Heart right ventricle (tissue), 16 donors: Measurements from ENCODE around the gene ZFAND2B. TPM values are rescaled to one million over a fixed set of nuclear protein-coding genes. Genes with fewer than 3 reads are reported as not detected.
A peak's percentile ranks its signal among the peaks of the same experiment; 100 is the strongest.

ENCODE experiments used
- ATAC-seq, 8 donors: fragments of 200-7000 bp; cut with Tn5 transposase; one replicate each; pipeline ENCODE4 v1.9.1; 2020; ENCODE audit warnings: mild to moderate bottlenecking in 8 of 8, moderate library complexity in 8 of 8, moderate number of reproducible peaks in 1 of 8
- DNase-seq, 2 donors: peaks; one replicate each; pipeline ENCODE4 v3.0.0-alpha.2; 2020
- H3K27ac ChIP-seq, 10 donors: fragments of 200-600 bp; sonication (generic) in 2 of 10; one replicate each; pipeline versions ENCODE4 v1.5.0 to v1.8.0; 2020 to 2022; ENCODE audit warnings: mild to moderate bottlenecking in 3 of 10
- H3K27me3 ChIP-seq, 7 donors: fragments of 200-600 bp; one replicate each; pipeline ENCODE4 v1.8.0; 2021 to 2022; ENCODE audit warnings: mild to moderate bottlenecking in 2 of 7
- H3K36me3 ChIP-seq, 9 donors: fragments of 200-600 bp; sonication (generic) in 1 of 9; one replicate each; pipeline versions ENCODE4 v1.5.0 to v1.8.0; 2020 to 2022; ENCODE audit warnings: mild to moderate bottlenecking in 2 of 9
- H3K4me1 ChIP-seq, 9 donors: fragments of 200-600 bp; sonication (generic) in 1 of 9; one replicate each; pipeline versions ENCODE4 v1.5.0 to v1.8.0; 2020 to 2022; ENCODE audit warnings: mild to moderate bottlenecking in 4 of 9
- H3K4me3 ChIP-seq, 10 donors: fragments of 200-600 bp; sonication (generic) in 2 of 10; one replicate each; pipeline versions ENCODE4 v1.5.0 to v1.8.0; 2020 to 2022; ENCODE audit warnings: mild to moderate bottlenecking in 7 of 10, moderate library complexity in 2 of 10
- H3K9me3 ChIP-seq, 11 donors: fragments of 200-600 bp in 10 of 11; sonication (generic) in 2 of 11; one replicate each; pipeline versions ENCODE4 v1.5.0 to v1.8.0; 2013 to 2022; ENCODE audit warnings: mild to moderate bottlenecking in 2 of 11, control low read depth in 1 of 11, moderate library complexity in 1 of 11
- WGBS, 2 donors: extraction: QIAGEN DNeasy Blood & Tissue Kit; methylation state at CpG; one replicate each; pipeline ENCODE4 v1.1.7; 2013; ENCODE audit warnings: inconsistent platforms in 1 of 2; 5-methylcytosine and 5-hydroxymethylcytosine counted together
- intact Hi-C, 10 donors: fragments of 100-400 bp; cut with DNase I; formaldehyde crosslinking; loops; one replicate each; pipeline versions ENCODE4 v1.11.1 to v1.14.2; 2022
- polyA plus RNA-seq, 2 donors: library from polyadenylated mRNA; stranded (reverse); fragments of 200-250 nt; gene quantifications; one replicate each; pipeline ENCODE4 v1.2.3, GENCODE V29; 2013
- total RNA-seq, 10 donors: library from RNA; stranded (reverse); fragmentation: NEBNext Ultra II Directional in 3 of 10; extraction: Animal tissue kit (Norgen Biotek cat#: 25700) in 3 of 10; gene quantifications; one replicate each; pipeline versions ENCODE4 v1.2.1 to v1.2.4, GENCODE V29; 2021 to 2023
- TF ChIP-seq, protein P1 (sequence below), 9 donors: fragments of 200-600 bp; sonication (generic) in 2 of 9; IDR thresholded peaks; one replicate each; pipeline versions ENCODE4 v1.5.0 to v1.8.0; 2021 to 2022; ENCODE audit warnings: antibody characterized with exemption in 9 of 9, mild to moderate bottlenecking in 5 of 9, moderate library complexity in 1 of 9
- donor health status: Arrhythmogenic right ventricular cardiomyopathy.
- donor health status: ischemic (EF 13 %, LVEDD 7.1; RV severe dilation, severe dysfunction).
- donor health status: healthy with polysubstance abuse.
- donor health status: DM: no; HTN: yes; CAD: no.
- donor health status: DM: no; HTN: no; CAD: no.
- donor health status: ischemic (EF 25% LVEDD 6.9; RV normal size, moderate dysfunction).
- donor health status: ischemic (EF 25% LVEDD 5.7; RV mildly dilated, moderate dysfunction).
- donor health status: healthy.
- donor health status: DM: yes; HTN: yes; CAD: no.
- donor health status: Ischemic cardiomyopathy.
- donor health status: ischemic (EF 35%, LVEDD 5.7; RV mildly dilated, moderate dysfunction).
- donor health status: nonischemic (EF 11% LVEDD 7.7; RV severe dilation, severe dysfunction).
- donor health status: DM: yes; HTN: yes; CAD: no.
- donor health status: PGD.
- donor health status: ischemic (EF 29% LVEDD 5.4; RV normal size, mild dysfunction).
- donor health status: nonischemic (EF 23%, LVEDD 6.1; RV moderate dilation, normal function).

Gene ZFAND2B
- total and polyA plus RNA-seq, 12 donors = 11.5 to 40.8 (median 17.4) TPM

DNA sequence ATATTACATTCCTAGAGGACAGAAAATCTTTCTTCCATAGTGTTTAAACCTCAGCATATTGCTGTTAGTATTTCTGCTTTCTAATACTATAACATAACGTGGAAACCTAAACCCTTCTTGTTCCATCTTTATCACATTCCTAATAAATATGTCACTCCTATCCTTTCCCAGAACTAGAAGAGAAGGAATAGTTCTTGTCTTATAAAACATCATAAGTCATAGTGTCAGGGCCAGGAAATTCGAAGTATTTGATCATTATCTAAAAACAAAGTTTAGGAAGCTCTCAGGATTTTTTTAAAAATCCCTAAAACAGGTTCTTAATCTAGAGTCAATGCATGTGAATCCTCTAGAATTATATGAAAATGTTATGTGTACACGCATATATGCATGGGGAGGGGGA is 48.0 kb upstream of the ZFAND2B start:
- Histone ChIP-seq H3K4me1 (peaks cover 0 to 19% (median 11%) of the 10 kb centered on the region in 9 donors), H3K27ac (no peak overlapping the region), H3K4me3 (no peak overlapping the region), H3K27me3 (no peaks in the 10 kb centered on the region), H3K36me3 (peaks cover 0 to 40% (median 15%) of the 10 kb centered on the region in 9 donors), H3K9me3 (no peaks in the 10 kb centered on the region)
- intact Hi-C loops = loop anchor here in 6 of 10 donors (2.0 to 10.0 kb wide), 6 partner anchors 101 to 304 kb away; partner anchors contain the start of genes WNT6 (in 2 of the 6) and CRYBA2 (in 1 of the 6)
- ATAC-seq (no peak), DNase-seq (no peak)
- 90 to 94% methylated on average over 3 of the region's 3 CpGs for WGBS, 2 donors
- TF ChIP-seq, protein P1, sequence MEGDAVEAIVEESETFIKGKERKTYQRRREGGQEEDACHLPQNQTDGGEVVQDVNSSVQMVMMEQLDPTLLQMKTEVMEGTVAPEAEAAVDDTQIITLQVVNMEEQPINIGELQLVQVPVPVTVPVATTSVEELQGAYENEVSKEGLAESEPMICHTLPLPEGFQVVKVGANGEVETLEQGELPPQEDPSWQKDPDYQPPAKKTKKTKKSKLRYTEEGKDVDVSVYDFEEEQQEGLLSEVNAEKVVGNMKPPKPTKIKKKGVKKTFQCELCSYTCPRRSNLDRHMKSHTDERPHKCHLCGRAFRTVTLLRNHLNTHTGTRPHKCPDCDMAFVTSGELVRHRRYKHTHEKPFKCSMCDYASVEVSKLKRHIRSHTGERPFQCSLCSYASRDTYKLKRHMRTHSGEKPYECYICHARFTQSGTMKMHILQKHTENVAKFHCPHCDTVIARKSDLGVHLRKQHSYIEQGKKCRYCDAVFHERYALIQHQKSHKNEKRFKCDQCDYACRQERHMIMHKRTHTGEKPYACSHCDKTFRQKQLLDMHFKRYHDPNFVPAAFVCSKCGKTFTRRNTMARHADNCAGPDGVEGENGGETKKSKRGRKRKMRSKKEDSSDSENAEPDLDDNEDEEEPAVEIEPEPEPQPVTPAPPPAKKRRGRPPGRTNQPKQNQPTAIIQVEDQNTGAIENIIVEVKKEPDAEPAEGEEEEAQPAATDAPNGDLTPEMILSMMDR (IDR thresholded peaks at IDR 0.05) = no peak

DNA sequence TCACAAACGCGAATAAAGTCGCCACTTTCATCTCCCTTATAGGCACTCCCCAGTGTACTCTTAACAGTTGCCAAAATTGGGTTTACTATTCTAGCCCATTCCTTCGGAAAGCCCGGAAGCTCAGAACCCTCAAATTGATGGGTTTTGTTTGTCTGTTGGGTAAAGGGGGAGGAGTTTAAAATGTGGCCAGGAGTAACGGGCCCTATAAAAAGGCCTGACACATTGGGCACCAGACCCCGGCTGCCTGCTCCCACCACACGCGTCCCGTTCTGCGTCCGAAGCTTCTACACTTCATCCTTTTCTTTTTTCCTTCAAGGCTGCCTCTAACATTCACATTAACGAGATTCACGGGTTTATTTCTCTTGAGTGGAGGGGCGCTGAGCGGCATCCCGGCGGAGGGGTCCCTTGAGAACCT is 46.8 kb upstream of the ZFAND2B start:
- Histone ChIP-seq H3K9me3 (no peaks in the 10 kb centered on the region), H3K36me3 (peaks cover 0 to 29% (median 15%) of the 10 kb centered on the region in 9 donors), H3K4me1 (peaks cover 0 to 19% (median 11%) of the 10 kb centered on the region in 9 donors), H3K27ac (peak overlapping the region in 9 of 10 donors; percentile 85 to 94 (median 92)), H3K4me3 (peak overlapping the region in 9 of 10 donors; percentile 48 to 74 (median 65)), H3K27me3 (no peaks in the 10 kb centered on the region)
- TF ChIP-seq, protein P1 (IDR thresholded peaks at IDR 0.05) = no peak
- WGBS, 2 donors = 8% methylated on average over 18 of the region's 18 CpGs
- DNase-seq (no peak), ATAC-seq (no peak)
- intact Hi-C loops = loop anchor here in 9 of 10 donors (1.0 to 10.0 kb wide), 17 partner anchors 17 to 305 kb away; partner anchors contain the start of genes CNPPD1 (in 2 of the 9), WNT6 (in 2 of the 9), ZFAND2B (in 2 of the 9) and ABCB6 (in 1 of the 9)

DNA sequence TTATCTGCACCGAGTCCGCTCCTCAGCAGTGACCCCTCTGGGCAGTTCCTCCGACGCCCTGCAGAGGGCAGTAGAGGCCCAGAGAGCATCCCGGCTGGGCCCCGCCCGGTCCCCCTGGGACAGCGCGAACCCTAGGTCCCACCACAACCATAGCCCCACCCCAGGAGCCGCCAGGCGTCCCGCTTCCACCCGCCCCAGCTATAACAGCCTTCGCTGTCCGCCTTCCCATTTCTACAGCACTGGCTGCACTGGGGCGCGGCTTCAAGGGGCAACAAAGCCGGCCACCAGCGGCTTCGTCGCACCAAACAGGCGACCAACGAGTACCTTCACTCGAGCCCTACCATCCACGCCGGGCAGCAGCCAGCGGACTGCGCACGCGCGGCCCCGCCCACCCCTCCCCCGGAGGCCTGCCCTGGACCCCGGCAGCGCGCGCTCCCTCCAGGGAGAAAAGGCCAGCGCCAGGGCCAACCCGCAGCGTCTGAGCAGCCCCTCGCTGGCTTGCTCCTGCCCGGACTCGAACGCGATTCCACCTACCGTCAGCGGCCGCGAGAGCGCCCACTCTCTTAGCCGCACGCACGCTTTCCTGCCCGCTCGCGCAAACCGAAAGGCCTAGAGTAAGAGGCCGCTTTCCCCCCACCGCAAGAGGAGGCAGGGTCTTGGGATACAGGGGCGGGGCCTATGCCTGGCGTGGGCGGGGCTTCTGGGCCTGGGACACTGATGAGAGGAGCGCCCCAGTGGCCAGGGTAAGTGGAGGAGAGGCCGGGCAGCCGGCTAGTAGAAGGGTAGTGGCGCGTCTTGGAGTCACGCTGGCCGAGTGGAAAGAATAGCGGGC is 46.2 kb upstream of the ZFAND2B start, which contains the start of gene NHEJ1:
TSS of gene NHEJ1 (minus strand) at position 630 of the 832 bp plus-strand sequence. CDS start 2,453 bp downstream, outside the sequence.
- Histone ChIP-seq H3K4me1 (peaks cover 0 to 19% (median 11%) of the 10 kb centered on the region in 9 donors), H3K36me3 (peaks cover 0 to 26% (median 15%) of the 10 kb centered on the region in 9 donors), H3K27me3 (no peaks in the 10 kb centered on the region), H3K27ac (peak within 1 kb of the TSS; percentile 80 to 94 (median 92)), H3K9me3 (no peaks in the 10 kb centered on the region), H3K4me3 (peak within 1 kb of the TSS; percentile 40 to 74 (median 62))
- intact Hi-C loops = loop anchor here in 8 of 10 donors (1.0 to 10.0 kb wide), 12 partner anchors 16 to 224 kb away; partner anchors contain the start of genes CNPPD1 (in 2 of the 8), ZFAND2B (in 2 of the 8), ABCB6 (in 1 of the 8) and DNAJB2 (in 1 of the 8)
- ATAC-seq (peak; percentile 96 to 98 (median 97)), DNase-seq (peak; percentile 97 to 98)
- TF ChIP-seq, protein P1 (IDR thresholded peaks at IDR 0.05) = peak; percentile 99 to 100 (median 99)
- WGBS, 2 donors = 0% methylated on average over 63 to 70 of the region's 70 CpGs

DNA sequence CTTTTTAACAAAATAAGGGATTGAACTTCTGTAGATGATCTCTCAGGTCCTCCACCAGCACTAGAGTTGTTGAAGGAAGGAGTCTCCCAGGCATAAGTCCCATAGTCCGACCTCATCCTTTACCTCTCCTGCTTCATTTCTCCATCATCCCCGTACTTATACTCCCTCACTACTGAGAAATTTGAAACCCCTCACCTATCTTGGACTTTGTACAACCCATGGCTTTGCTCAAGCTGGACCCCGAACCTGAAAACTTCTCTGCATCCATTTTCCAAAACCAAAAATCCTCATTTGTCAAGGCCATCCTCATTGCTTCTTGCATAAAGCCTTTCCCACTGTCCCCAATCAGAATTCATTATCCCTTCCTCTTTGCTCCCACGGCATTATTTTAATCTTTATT is 45.5 kb upstream of the ZFAND2B start:
- peaks cover 0 to 19% (median 11%) of the 10 kb centered on the region in 9 donors for H3K4me1 ChIP-seq
- H3K27me3 ChIP-seq = no peaks in the 10 kb centered on the region
- H3K4me3 ChIP-seq = peak overlapping the region; percentile 40 to 74 (median 62)
- H3K36me3 ChIP-seq = peaks cover 0 to 20% (median 15%) of the 10 kb centered on the region in 9 donors
- WGBS, 2 donors = 72 to 75% methylated on average over 4 of the region's 4 CpGs
- intact Hi-C loops = loop anchor here in 8 of 10 donors (2.0 to 10.0 kb wide), 9 partner anchors 16 to 224 kb away; partner anchors contain the start of genes CNPPD1 (in 2 of the 8), ZFAND2B (in 2 of the 8), ABCB6 (in 1 of the 8) and DNAJB2 (in 1 of the 8)
- DNase-seq (no peak), ATAC-seq (no peak)
- H3K9me3 ChIP-seq = no peaks in the 10 kb centered on the region
- TF ChIP-seq, protein P1 (IDR thresholded peaks at IDR 0.05) = no peak
- H3K27ac ChIP-seq = peak overlapping the region in 9 of 10 donors; percentile 85 to 94 (median 92)
